Measurements from ENCODE around the gene GRHL1. TPM values are rescaled to one million over a fixed set of nuclear protein-coding genes. Genes with fewer than 3 reads are reported as not detected.

Gene GRHL1
- total RNA-seq, 1 experiment from 2014 or later = 0.96 TPM

DNA sequence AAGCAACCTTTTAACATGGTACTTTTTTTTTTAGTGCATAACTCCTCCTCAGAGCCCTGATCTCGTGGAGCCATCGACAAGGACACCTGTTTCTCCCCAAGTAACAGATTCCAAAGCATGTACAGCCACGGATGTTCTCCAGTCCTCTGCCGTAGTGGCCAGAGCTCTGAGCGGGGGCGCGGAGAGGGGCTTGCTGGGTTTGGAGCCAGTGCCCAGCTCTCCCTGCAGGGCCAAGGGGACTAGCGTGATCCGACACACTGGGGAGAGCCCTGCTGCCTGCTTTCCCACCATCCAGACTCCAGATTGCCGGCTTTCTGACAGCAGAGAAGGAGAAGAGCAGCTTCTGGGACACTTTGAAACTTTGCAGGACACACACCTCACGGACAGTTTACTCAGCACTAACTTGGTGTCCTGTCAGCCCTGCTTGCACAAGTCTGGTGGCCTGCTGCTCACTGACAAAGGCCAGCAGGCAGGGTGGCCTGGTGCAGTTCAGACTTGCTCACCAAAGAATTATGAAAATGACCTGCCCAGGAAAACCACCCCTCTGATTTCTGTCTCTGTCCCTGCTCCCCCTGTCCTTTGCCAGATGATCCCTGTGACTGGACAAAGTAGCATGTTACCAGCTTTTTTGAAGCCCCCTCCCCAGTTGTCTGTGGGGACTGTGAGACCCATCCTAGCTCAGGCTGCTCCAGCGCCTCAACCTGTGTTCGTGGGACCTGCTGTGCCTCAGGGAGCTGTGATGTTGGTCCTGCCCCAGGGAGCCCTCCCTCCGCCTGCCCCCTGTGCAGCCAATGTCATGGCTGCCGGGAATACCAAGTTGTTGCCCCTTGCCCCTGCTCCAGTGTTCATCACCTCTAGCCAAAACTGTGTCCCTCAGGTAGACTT, 96.4 kb downstream of the GRHL1 start:
- Mint-ChIP-seq H3K4me1 (ENCODE audit: insufficient read depth, unreplicated experiment) (peaks cover 4% of the 10 kb centered on the region), H3K27me3 (ENCODE audit: insufficient read depth, unreplicated experiment) (no peaks in the 10 kb centered on the region), H3K27ac (ENCODE audit: low read depth, unreplicated experiment) (no peak overlapping the region), H3K4me3 (ENCODE audit: unreplicated experiment) (no peak overlapping the region), H3K9me3 (ENCODE audit: unreplicated experiment) (no peaks in the 10 kb centered on the region), H3K36me3 (ENCODE audit: insufficient read depth, unreplicated experiment) (peaks cover 36% of the 10 kb centered on the region)
- POLR2A ChIA-PET = interaction anchor here (0.6 to 2.1 kb wide), 9 partner anchors 63 to 434 kb away, joined by 3 to 7 read pairs (median 3); no protein-coding TSS in a partner anchor
- intact Hi-C loops (cut with micrococcal nuclease) = loop anchor here (1.0 to 10.0 kb wide), 4 partner anchors 64 to 493 kb away; partner anchors contain the start of gene ADAM17
- TF ChIP-seq, protein P1, sequence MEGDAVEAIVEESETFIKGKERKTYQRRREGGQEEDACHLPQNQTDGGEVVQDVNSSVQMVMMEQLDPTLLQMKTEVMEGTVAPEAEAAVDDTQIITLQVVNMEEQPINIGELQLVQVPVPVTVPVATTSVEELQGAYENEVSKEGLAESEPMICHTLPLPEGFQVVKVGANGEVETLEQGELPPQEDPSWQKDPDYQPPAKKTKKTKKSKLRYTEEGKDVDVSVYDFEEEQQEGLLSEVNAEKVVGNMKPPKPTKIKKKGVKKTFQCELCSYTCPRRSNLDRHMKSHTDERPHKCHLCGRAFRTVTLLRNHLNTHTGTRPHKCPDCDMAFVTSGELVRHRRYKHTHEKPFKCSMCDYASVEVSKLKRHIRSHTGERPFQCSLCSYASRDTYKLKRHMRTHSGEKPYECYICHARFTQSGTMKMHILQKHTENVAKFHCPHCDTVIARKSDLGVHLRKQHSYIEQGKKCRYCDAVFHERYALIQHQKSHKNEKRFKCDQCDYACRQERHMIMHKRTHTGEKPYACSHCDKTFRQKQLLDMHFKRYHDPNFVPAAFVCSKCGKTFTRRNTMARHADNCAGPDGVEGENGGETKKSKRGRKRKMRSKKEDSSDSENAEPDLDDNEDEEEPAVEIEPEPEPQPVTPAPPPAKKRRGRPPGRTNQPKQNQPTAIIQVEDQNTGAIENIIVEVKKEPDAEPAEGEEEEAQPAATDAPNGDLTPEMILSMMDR (IDR thresholded peaks at IDR 0.05; ENCODE audit: unreplicated experiment) = no peak
- no TSS peak for BruUV-seq (replicated peaks)
- CTCF ChIA-PET = interaction anchor here (0.6 to 5.3 kb wide), 30 partner anchors 9 to 585 kb away, joined by 3 to 81 read pairs (median 4); no protein-coding TSS in a partner anchor
- no peak for DNase-seq (ENCODE audit: unreplicated experiment)

- H3K9me3 Mint-ChIP-seq (ENCODE audit: unreplicated experiment) = no peaks in the 10 kb centered on the region
- H3K27me3 Mint-ChIP-seq (ENCODE audit: insufficient read depth, unreplicated experiment) = no peaks in the 10 kb centered on the region
- no peak overlapping the region for H3K27ac Mint-ChIP-seq (ENCODE audit: low read depth, unreplicated experiment)
- intact Hi-C loops (cut with micrococcal nuclease) = loop anchor here (1.0 to 10.0 kb wide), 4 partner anchors 64 to 494 kb away; partner anchors contain the start of gene ADAM17
- peaks cover 4% of the 10 kb centered on the region for H3K4me1 Mint-ChIP-seq (ENCODE audit: insufficient read depth, unreplicated experiment)
- ChIA-PET CTCF (interaction anchor here (0.6 to 5.3 kb wide), 35 partner anchors 8 to 1103 kb away, joined by 3 to 81 read pairs (median 3); no protein-coding TSS in a partner anchor), POLR2A (interaction anchor here (0.8 to 2.1 kb wide), 6 partner anchors 9 to 278 kb away, joined by 3 to 7 read pairs (median 4); no protein-coding TSS in a partner anchor)
- peaks cover 44% of the 10 kb centered on the region for H3K36me3 Mint-ChIP-seq (ENCODE audit: insufficient read depth, unreplicated experiment)
- peak; percentile 63 for DNase-seq (ENCODE audit: unreplicated experiment)
- H3K4me3 Mint-ChIP-seq (ENCODE audit: unreplicated experiment) = no peak overlapping the region
- BruUV-seq (replicated peaks) = no TSS peak
- TF ChIP-seq, protein P1 (IDR thresholded peaks at IDR 0.05; ENCODE audit: unreplicated experiment) = peak; percentile 35
Observed at GRCh38 chr2:10048501-10049171, 97.1 kb downstream of the GRHL1 start.

Other genes with a start within 250 kb of the GRHL1 start
- gene TAF1B, start 108.2 kb upstream of the GRHL1 start, total RNA-seq (2022) = 19.7 and 25.5 TPM in 2 replicates
- 7.1 and 10.0 TPM in 2 replicates for gene KLF11, start 91.9 kb downstream of the GRHL1 start, total RNA-seq (2022)
- not detected in 2 replicates for gene CYS1, start 128.7 kb downstream of the GRHL1 start, total RNA-seq (2022)
- 16.5 and 41.8 TPM in 2 replicates for gene RRM2, start 171.0 kb downstream of the GRHL1 start, total RNA-seq (2022)